ENCODE results near the gene HSPA8.
A peak's percentile ranks its signal among the peaks of the same experiment; 100 is the strongest.

HSPA8 gene

GRCh38 chr11:123046473-123047259 lies 15.3 kb downstream of the HSPA8 start:
- DNase-seq = no peak

GRCh38 chr11:123045101-123045500 lies 16.8 kb downstream of the HSPA8 start:
- DNase-seq = no peak

- DNase-seq = no peak
These were observed 20.8 kb downstream of the HSPA8 start for GRCh38 chr11:123041185-123041584.

GRCh38 chr11:123040111-123040432 lies 21.9 kb downstream of the HSPA8 start:
- DNase-seq = no peak

GRCh38 chr11:123035831-123036230 lies 26.1 kb downstream of the HSPA8 start:
- no peak for DNase-seq

- DNase-seq = no peak
These were observed 27.3 kb downstream of the HSPA8 start for GRCh38 chr11:123034597-123034996.

GRCh38 chr11:123033895-123034294 lies 28.0 kb downstream of the HSPA8 start:
- no peak for DNase-seq

GRCh38 chr11:123030517-123030916 lies 31.4 kb downstream of the HSPA8 start:
- DNase-seq = no peak

GRCh38 chr11:123020968-123021367 lies 41.0 kb downstream of the HSPA8 start:
- peak; percentile 21 for DNase-seq

GRCh38 chr11:123018702-123019101 lies 43.2 kb downstream of the HSPA8 start:
- DNase-seq = no peak

GRCh38 chr11:123011510-123011909 lies 50.4 kb downstream of the HSPA8 start:
- DNase-seq = no peak
